NCI-H526 (cell line): Measurements from ENCODE around the gene AQP12B.
"Not testable (repeated sequence)": the region's sequence is repeated elsewhere in the genome, so short reads cannot be mapped to it uniquely, and the experiment has no call there.

Source experiments
- DNase-seq, 2 experiments: peaks; one replicate each; lab custom pipeline; 2025; lab: John Stamatoyannopoulos, UW

AQP12B gene

DNA sequence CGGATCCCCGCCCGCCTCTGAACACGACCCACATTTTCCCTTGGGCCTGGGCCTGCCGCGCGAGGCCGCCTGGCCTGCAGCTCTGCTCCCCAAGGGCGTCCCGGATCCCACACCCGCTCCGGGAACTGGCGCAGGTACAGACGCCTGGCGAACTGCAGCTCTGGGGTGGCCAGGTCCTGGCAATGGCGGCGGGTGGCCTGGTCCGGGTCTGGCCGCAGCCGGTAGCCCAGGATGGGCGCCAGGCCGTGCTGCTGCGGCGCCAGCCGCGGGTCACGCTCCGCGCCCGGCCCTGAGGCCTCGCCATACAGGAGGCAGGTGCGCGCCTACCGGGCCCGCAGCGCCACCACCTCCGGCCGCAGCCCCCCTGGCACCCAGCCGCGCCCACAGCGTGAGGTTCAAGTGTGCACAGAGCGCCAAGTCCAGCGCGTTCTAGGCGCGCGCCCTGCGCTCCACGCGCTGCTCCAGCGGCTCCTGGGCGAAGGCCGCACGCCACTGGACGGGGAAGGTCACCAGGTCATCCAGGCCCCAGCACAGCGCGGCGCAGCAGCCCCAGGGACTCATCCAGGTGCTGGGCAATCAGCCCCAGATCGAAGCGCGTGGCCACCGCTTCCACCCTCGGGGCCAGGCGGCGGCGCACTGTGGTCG is 18.5 kb upstream of the AQP12B start:
- no peak for DNase-seq

DNA sequence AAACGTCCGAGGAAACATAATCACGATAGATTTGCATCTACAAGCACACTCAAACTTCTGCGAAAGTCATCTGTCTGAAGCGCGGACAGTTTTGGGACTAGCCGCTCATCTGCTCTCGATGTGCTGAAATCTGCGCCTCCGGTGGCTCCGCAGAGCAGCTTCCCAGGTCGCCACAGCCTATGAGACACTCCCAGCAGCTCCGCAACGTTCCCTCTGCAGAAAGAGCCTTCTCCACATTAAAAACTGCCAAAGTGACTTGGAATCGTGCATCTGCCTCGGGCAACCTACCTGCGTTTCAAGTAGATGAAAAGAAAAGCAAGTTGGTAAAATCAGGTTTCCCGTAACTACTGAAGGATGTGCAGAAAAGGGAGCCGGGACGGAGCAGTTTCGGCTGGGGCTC is 17.9 kb upstream of the AQP12B start:
- DNase-seq: not testable (repeated sequence)

DNA sequence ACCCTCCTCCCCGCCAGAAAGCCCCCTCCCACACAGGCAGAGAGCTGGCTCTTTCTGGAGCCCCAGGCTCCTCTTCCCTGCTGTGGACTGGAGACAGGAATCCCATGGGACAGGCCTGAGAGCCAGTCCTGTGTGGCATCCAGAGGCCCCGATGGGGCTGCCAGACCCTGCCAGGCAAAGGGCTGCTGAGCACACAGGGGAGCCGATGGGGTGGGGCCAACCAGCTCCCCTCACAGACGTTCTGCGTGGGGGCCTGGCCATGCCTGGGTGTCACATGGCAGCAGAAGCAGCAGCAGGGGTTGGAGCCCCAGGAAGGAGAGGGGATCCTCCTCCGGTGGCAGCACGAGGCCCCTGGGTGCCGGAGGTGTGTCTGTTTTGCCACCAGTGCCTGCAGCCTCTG is 17.1 kb upstream of the AQP12B start:
- not testable (repeated sequence) for DNase-seq

DNA sequence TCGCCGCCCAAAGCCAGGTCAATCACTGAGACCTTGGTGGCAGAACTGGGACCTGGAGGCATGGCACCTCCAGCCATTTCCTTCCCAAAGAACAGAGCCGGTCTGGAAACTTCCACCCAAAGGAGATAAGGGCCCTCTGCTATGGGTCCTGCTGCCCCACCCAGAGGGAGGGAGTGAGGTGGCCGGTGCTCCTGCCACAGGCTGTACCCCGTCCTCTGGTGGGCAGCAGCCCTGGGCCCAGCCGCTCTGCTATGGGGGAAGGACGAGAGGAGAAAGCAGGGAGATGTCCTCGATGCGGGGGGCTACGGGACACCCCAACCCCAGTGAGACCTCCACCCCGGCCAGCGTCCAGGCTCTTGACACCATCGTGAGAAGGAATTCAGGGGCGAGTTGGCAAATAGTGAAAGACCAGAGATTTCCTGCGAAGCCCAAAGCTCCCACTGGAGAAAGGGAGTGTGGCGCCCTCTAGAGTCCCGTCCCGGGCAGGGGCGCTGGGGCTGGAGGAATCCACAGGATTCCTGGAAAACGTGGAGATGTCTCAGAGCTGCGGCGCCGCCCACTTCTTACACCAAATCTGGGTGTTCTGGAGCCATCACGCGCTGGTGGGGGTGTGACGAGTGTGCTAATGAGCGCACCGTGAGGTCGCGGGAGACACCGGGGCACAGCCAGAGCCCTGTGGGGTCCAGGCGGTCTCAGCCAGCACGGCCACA is 16.3 kb upstream of the AQP12B start:
- not testable (repeated sequence) for DNase-seq

DNA sequence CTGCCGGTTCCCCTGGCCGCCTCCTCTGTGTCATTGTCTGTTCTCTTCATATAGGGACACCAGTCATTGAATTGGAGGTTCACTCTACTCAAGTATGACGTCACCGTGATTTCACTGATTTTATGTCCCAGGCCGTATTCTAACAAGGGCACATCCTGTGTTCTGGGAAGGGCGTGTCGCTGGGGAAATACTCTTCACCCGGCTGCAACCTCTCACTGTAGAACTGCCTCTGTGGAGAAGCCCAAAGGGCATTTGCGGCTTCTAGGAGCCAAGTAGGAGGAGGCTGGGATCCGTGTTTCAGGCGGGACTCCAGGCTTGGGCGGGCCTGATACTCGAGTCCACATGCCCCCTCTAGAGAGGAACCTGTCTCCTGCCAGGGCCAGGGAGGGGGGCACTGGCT is 13.8 kb upstream of the AQP12B start:
- not testable (repeated sequence) for DNase-seq

DNA sequence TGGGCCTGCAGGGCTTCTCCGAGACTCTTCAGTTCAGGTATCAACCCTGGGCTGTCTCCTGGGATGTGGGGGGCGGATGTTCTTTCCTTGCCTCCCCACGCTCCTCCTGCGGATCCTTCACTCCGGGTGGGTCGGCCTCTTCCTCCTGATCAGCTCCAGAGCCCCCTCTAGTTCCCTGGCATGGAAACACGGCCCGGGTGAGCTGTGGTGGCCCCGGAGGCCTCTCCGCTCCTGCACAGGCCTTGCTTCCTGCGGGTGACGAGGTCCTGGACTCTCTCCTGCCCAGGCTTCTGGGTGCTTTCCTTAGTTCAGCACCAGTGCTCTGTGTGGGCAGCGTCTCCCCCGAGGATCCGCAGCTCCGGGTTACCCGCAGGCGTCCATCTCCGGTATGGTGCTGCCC is 12.9 kb upstream of the AQP12B start:
- not testable (repeated sequence) for DNase-seq

DNA sequence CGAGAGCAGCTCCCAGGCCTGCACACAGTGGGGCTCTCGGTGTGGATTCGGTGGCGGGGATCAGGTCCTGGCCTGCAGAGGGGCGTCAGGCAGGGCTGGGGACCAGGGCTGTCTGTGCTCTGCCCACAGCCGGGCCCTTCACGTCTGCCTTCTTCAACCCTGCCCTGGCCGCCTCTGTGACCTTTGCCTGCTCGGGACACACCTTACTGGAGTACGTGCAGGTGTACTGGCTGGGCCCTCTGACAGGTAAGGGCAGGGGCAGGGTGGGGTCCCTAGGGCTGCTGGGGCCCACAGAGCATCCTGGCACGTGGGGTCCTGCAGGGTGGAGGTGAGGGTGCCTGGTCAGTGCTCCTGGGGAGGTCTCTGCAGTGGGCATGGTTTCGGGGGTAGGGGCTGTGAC is 11.6 kb upstream of the AQP12B start:
- not testable (repeated sequence) for DNase-seq

DNA sequence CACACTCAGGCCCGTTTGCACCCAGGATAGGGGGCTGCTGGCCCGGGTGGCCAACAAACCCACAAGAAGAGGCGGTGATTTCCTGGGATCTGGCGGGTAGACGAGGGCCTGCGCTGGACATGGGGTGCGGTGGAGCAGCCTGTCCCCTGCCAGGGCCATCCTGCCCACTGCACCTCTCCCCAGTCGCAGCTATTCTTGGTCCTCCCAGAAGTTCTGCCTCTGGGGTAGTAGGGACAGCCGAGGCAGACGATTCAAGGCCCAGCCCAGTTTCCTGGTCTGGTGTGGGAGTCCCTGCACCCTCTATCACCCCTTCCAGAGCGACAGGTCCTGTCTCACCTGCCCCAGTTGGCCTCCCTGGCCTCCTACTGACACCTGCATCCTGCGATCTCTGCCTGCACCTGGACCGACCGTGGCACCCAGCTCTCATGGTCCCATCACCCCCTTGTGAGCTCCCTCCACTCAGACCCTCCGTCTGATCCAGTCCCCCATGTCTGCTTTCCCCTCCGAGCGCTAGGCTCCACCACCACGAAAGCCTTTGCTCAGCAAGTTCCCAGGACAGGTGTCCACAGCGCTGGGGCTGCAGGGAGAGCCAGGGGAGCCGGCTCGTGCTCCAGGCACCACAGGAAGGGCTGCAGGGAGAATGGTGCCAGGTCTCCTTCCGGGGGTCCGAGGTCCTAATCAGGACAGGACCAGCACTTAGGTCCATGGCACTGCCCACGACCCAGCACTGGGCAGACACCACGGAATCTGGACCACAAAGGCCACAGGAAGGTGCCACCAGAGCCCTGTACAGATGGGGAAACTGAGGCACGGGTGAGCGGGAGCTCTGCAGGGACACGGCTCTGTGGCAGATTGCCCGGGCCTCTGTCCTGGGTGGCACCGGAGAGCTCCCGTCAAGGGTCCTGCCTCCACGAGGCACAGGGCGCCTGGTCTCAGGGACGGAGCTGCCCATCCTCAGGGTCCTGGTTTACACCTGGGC is 10.2 kb upstream of the AQP12B start:
- DNase-seq: not testable (repeated sequence)

DNA sequence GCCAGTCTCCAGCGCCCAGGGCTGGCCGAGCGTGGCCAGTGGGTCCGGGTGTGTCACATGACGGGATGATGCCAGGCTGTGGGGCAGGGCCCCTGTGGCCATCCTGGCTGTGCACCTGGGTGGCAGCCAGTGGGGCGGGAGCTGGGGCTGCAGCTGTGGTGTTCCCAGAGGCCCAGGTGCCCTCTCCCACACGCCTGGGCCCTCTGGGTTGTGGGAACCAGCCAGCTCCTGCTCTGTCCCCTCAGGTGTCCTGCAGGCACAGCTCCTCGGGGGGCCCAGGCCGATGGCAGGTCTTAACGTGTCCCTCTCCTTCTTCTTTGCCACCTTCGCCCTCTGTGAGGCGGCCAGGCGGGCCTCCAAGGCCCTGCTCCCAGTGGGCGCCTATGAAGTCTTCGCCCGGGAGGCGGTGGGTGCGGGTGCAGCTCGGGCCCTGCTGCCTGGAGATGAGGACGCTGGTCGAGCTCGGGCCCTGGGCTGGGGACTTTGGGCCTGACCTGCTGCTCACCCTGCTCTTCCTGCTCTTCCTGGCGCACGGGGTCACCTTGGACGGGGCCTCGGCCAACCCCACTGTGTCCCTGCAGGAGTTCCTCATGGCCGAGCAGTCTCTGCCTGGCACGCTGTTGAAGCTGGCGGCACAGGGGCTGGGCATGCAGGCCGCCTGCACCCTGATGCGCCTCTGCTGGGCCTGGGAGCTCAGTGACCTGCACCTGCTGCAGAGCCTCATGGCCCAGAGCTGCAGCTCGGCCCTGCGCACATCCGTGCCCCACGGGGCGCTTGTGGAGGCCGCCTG is 9.1 kb upstream of the AQP12B start, which contains the start of gene AQP12A:
Gene AQP12A (plus strand): TSS at position 236 of the 790 bp plus-strand sequence. CDS start 48 bp downstream, at position 284.
- DNase-seq: not testable (repeated sequence)

DNA sequence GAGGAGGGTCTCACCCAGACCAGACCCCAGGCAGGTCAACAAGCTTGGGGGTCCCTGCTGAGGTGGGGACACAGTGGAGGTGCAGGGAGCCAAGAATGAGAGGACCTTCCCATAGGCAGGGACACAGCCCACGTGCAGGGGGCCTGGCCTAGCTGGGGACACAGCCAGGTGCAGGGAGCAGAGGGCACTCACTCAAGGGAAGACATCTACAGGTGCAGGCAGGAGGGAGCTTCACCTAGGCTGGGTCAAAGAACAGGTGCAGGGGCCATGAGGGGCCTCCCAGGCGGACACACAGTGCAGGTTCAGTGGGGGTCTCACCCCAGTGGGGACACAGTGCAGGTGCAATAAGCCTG is 8.4 kb upstream of the AQP12B start:
- DNase-seq: not testable (repeated sequence)

DNA sequence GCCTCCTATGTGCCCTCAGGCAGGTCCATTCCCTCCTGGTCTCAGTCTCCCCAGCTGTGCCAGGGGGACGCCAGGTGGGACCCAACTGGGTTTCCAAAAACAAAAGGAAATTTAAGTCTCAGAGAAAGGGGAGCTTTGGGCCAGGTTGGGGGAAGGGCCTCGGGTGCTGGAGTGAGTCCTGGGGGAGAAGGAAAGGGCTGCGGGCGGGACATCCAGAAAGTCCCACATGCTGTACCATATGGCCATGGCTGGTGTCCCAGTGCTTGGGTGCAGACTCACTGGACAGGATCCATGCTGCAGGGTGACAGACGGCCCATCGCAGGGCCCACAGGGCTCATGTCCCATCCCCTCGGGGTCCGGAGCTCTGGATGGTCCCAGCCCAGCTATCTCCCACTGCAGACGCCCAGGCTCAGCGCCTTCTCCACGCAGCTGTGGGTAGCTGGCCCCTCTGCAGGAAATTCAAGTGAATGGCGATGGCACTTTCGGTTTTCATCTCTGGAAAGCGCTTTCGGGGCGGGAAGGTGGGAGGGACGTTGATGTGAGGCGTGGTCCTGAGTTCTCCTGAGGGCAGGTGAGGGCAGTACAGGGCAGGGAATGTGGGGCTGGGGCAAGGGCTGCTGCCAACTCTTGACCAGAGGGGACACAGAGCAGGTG is 7.9 kb upstream of the AQP12B start:
- DNase-seq: not testable (repeated sequence)

DNA sequence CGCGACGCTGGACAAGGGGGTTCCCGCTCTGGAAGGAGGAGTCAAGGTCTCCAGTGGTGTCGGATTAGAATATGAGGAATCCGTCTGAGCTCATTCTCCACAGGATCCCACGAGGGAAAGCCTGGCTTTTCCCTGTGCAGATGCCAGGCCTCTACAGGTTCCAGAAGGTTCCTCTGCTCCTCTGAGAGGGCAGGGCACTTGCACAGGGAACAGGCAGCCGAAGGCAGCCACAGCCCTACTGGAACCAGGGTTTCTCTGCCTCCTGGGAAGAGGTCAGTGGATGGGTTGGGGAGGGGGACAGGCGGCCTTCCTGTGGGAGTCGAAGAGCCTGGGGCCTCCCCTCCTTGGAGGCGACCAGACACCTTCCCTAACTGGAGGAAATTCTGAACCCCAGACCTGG is 7.3 kb upstream of the AQP12B start:
- no peak for DNase-seq

DNA sequence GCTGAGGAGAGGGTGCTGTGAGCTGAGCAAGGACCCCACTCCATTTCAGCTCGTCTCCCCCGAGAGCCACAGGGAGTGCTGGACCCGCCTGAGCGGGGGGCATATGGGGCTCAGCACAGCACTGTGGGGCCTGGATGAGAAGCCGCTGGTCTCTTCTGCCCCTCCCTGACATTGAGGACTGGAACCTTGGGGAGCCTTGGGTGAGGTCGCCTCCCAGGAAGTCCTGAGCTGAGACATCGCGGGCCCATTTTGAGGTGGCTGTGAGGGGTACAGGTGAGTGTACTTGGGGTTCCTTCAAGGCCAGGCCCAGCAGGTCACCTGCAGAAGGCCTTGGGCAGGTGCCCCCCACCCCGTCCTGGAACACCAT is 5.9 kb upstream of the AQP12B start:
- no peak for DNase-seq

DNA sequence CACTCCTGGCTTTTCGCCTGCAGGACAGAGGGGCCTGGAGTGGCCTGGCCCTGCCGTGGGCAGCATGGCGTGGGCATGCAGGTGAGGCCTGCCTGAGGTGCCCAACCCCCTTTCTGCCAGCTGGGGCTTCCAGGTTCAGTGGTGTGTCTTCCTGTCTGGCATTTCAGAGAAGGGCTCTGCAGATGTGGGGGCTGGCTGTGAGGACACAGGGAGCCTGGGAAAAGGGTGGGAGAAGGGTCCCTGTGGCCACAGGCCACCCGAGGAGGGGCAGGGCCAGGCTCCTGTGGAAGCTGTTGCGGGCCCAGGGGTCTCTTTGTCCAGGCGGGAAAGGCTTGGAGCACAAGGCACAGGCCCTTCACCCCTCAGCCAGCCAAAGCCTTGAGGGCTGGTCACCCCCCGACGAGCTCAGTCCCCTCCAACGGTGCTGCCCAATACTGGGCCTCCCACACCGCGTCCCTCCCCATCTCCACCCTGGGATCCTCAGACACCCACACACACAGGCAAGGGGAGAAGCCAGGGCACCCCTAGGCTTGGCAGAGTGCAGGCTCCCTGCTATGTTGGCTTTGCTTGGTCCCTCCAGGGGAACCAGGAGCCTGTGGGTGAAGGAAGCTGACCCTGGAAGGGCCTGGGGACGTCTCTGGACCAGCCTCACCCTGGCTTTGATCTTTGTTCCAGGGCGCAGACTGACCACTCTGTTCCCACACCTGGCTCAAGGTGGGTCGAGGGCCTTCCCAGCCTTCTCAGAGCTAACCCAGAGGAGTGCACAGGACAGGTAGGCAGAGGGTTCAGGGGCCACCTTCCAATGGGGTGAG is 5.3 kb upstream of the AQP12B start:
- no peak for DNase-seq

DNA sequence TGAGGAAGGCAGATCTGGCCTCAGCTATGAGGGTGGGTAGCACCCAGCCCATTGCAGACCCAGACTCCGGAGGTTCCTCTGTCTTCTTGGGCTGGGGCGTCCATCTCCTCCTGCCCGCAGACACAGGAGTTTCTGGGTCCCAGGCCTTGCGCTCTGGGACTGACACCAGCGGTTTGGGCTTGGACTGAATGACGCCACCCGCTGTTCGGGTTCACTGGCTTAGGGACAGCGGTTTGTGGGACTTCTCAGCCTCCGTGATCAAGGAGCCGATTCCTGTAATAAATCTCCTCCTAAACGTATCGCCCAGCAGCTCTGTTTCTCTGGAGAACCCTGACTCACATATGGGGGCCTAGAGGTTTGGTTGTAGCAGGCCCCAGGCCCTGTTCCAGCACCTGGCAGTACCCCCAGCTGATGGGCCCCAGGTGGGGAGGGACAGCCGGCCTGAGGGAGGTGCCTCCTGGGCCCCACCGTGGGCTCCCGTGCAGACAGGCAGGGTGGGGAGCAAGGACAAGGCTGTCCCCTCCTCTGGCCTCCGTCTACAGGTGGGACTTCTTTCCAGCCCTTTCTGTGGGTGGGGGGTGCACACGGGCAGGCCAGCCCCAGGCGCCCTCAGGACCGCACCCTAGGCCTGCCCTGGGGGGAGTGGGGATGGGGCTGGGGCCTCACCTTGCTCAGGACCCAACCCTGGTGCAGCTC is 4.5 kb upstream of the AQP12B start:
- no peak for DNase-seq

DNA sequence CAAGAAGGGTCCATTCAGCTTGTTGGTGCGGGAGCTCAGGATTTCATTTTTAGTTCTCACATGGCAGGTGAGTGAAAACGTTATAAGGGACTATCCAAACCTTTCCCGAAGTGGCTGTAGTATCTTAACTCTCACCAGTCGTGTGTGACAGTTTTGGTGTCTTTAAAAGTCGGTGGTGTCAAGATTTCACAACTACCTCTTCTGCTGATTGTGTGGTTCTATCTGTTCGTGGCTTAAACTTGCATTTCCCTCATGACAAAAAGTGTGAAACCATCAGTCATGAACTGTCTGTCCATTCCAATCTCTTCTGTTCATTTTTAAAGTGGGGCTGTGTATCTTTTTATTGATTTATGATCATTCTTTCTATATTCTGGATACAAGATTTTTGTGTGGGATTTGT is 3.8 kb upstream of the AQP12B start:
- DNase-seq: no peak

DNA sequence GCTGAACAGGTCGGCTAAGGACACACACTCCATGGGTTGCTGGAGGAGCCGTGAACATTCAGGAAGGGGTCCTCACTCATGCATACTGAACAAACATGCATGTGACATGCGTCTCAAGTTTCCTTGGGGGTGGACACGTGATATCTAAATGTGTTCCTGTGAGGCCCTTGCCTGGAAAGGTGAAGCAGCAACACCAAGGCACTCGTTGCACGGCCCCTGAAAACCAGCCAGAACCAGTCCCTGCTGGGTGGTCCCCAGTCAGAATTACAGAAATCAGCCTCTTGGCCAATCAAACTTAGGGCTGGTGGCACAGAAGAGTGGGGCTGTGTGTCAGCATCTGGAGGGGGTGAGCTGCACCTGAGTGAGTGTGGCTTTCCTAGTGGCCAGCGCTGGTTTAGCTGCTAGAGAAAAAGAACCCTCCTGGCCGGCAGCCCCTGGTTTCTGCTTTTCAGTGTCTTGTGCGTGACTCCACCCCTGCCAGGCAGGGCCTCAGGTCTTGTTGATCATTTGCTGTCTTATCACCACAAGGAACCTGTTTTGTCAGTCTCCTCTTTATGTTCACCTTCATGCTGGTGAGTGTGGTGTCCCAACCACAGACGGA is 3.2 kb upstream of the AQP12B start:
- peak; percentile 74 to 78 for DNase-seq

DNA sequence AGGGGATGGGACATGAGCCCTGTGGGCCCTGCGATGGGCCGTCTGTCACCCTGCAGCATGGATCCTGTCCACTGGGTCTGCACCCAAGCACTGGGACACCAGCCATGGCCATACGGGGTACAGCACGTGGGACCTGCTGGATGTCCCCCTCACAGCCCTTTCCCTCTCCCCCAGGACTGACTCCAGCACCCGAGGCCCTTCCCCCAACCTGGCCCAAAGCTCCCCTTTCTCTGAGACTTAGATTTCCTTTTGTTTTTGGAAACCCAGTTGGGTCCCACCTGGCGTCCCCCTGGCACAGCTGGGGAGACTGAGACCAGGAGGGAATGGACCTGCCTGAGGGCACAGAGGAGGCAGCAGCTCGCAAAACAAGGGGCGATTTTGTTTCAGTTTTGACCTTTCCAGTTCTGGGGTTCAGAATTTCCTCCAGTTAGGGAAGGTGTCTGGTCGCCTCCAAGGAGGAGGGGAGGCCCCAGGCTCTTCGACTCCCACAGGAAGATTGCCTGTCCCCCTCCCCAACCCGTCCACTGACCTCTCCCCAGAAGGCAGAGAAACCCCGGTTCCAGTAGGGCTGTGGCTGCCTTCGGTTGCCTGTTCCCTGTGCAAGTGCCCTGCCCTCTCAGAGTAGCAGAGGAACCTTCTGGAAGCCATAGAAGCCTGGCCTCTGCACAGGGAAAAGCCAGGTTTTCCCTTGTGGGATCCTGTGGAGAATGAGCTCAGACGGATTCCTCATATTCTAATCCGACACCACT is 1.5 kb upstream of the AQP12B start:
- not testable (repeated sequence) for DNase-seq
